SK-N-SH treated with all-trans-retinoic acid at 6 μM for 48 hours (cell line): ENCODE results near the gene OR8B3.

Experiments used
- ATAC-seq: fragments of 200-7000 bp; cut with Tn5 transposase; 3 replicates; pipeline ENCODE4 v1.9.1; 2020; ENCODE audit warnings: mild to moderate bottlenecking, moderate library complexity
- ARNTL ChIP-seq: fragments of 450-650 bp; formaldehyde crosslinking; IDR thresholded peaks from 2 replicates; pipeline ENCODE4 v1.5.0; 2020; ENCODE audit warnings: low read depth, mild to moderate bottlenecking, moderate library complexity, borderline replicate concordance
- BACH2 ChIP-seq: fragments of 250-450 bp; sonication (Bioruptor Pico); IDR thresholded peaks from 2 replicates; pipeline ENCODE4 v1.9.0; 2021; ENCODE audit warnings: mild to moderate bottlenecking, borderline replicate concordance
- CSDC2 ChIP-seq: fragments of 250-450 bp; sonication (Bioruptor Pico); IDR thresholded peaks from 2 replicates; pipeline ENCODE4 v1.5.0; 2020; ENCODE audit warnings: mild to moderate bottlenecking, moderate library complexity
- ESRRG ChIP-seq: fragments of 250-450 bp; sonication (Bioruptor Pico); IDR thresholded peaks from 2 replicates; pipeline ENCODE4 v1.6.1; 2021; ENCODE audit warnings: mild to moderate bottlenecking
- GLIS3 ChIP-seq: fragments of 250-450 bp; sonication (Bioruptor Pico); IDR thresholded peaks from 2 replicates; pipeline ENCODE4 v1.5.0; 2020; ENCODE audit warnings: mild to moderate bottlenecking, moderate library complexity
- ISL1 ChIP-seq: fragments of 250-450 bp; sonication (Bioruptor Pico); IDR thresholded peaks from 2 replicates; pipeline ENCODE4 v2.1.2; 2022; ENCODE audit warnings: mild to moderate bottlenecking, moderate library complexity
- OSR1 ChIP-seq: fragments of 250-450 bp; sonication (Bioruptor Pico); IDR thresholded peaks from 2 replicates; pipeline ENCODE4 v1.8.0; 2022; ENCODE audit warnings: moderate library complexity, mild to moderate bottlenecking, inconsistent platforms
- PPARA ChIP-seq: fragments of 250-450 bp; sonication (Bioruptor Pico); IDR thresholded peaks from 2 replicates; pipeline ENCODE4 v1.5.0; 2020; ENCODE audit warnings: mild to moderate bottlenecking, borderline replicate concordance
- RARB ChIP-seq: fragments of 250-450 bp; sonication (Bioruptor Pico); IDR thresholded peaks from 2 replicates; pipeline ENCODE4 v1.8.0; 2021; ENCODE audit warnings: mild to moderate bottlenecking, moderate library complexity
- SNAI2 ChIP-seq: fragments of 250-450 bp; sonication (Bioruptor Pico); IDR thresholded peaks from 2 replicates; pipeline ENCODE4 v1.5.0; 2020; ENCODE audit warnings: mild to moderate bottlenecking, moderate library complexity
- TCF4 ChIP-seq: fragments of 250-450 bp; sonication (Bioruptor Pico); IDR thresholded peaks from 2 replicates; pipeline ENCODE4 v1.8.0; 2021; ENCODE audit warnings: mild to moderate bottlenecking, moderate library complexity, borderline replicate concordance
- TOX ChIP-seq: fragments of 250-450 bp; sonication (Bioruptor Pico); IDR thresholded peaks from 2 replicates; pipeline ENCODE4 v1.8.0; 2021; ENCODE audit warnings: mild to moderate bottlenecking, moderate library complexity, borderline replicate concordance
- ZFP3 ChIP-seq: fragments of 250-450 bp; sonication (Bioruptor Pico); IDR thresholded peaks from 2 replicates; pipeline ENCODE4 v1.5.0; 2020; ENCODE audit warnings: mild to moderate bottlenecking, moderate library complexity
- ZFP30 ChIP-seq: fragments of 450-650 bp; formaldehyde crosslinking; IDR thresholded peaks from 2 replicates; pipeline ENCODE4 v1.5.0; 2022; ENCODE audit warnings: mild to moderate bottlenecking, moderate library complexity
- ZNF565 ChIP-seq: fragments of 450-650 bp; formaldehyde crosslinking; conservative IDR thresholded peaks from 2 replicates; pipeline ENCODE4 v1.5.0; 2020; ENCODE audit warnings: low read depth, mild to moderate bottlenecking, moderate library complexity
- ZNF70 ChIP-seq: fragments of 450-650 bp; formaldehyde crosslinking; IDR thresholded peaks from 2 replicates; pipeline ENCODE4 v1.5.0; 2020; ENCODE audit warnings: mild to moderate bottlenecking, moderate library complexity
- ZNF8 ChIP-seq: fragments of 450-650 bp; formaldehyde crosslinking; IDR thresholded peaks from 2 replicates; pipeline ENCODE4 v1.5.0; 2020; ENCODE audit warnings: mild to moderate bottlenecking, moderate library complexity
- TF ChIP-seq, protein P1 (sequence below): fragments of 250-450 bp; sonication (Bioruptor Pico); IDR thresholded peaks from 2 replicates; pipeline ENCODE4 v1.8.0; 2021; ENCODE audit warnings: low read depth, mild to moderate bottlenecking, moderate library complexity, borderline replicate concordance
- TF ChIP-seq, protein P2 (sequence below): fragments of 250-450 bp; sonication (Bioruptor Pico); IDR thresholded peaks from 2 replicates; pipeline ENCODE4 v1.5.1; 2020; ENCODE audit warnings: low read depth, mild to moderate bottlenecking, moderate library complexity
- TF ChIP-seq, protein P3 (sequence below): fragments of 250-450 bp; sonication (Bioruptor Pico); IDR thresholded peaks from 2 replicates; pipeline ENCODE4 v1.5.1; 2021; ENCODE audit warnings: mild to moderate bottlenecking, moderate library complexity
- TF ChIP-seq, protein P4 (sequence below): fragments of 250-450 bp; sonication (Bioruptor Pico); IDR thresholded peaks from 2 replicates; pipeline ENCODE4 v1.8.0; 2020; ENCODE audit warnings: mild to moderate bottlenecking, moderate library complexity, borderline replicate concordance
- TF ChIP-seq, protein P5 (sequence below): fragments of 250-450 bp; sonication (Bioruptor Pico); IDR thresholded peaks from 2 replicates; pipeline ENCODE4 v1.5.0; 2020; ENCODE audit warnings: mild to moderate bottlenecking, moderate library complexity

Gene OR8B3

DNA sequence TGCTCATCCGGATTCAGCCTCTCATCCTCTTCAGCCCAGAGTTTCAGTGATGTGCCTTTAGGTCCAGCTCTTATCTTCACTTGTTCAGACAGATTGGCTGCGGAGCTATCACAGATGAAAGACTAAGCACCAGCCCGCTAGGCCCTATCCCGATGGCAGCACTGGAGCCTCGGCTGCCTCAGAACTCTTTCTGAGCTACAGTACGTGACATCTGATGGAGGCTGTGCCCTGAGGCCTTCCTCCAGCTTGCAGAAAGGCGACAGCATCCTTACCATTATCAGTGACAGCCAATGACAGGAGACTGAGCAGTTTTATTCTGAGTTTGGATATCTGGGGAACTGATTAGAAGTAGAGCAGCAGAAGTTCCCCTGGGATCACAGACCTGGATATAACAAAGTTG, 42.7 kb upstream of the OR8B3 start:
- TF ChIP-seq ESRRG (no peak), ISL1 (CRISPR knock-in tag) (no peak), OSR1 (CRISPR knock-in tag) (no peak), PPARA (CRISPR knock-in tag) (no peak), TOX (CRISPR knock-in tag) (no peak), ZFP30 (CRISPR knock-in tag) (no peak), BACH2 (CRISPR knock-in tag) (no peak), ZNF70 (no peak), SNAI2 (CRISPR knock-in tag) (no peak), ZNF565 (CRISPR knock-in tag) (no peak), ZNF8 (CRISPR knock-in tag) (no peak), ZFP3 (CRISPR knock-in tag) (no peak), CSDC2 (CRISPR knock-in tag) (no peak), RARB (CRISPR knock-in tag) (no peak), TCF4 (CRISPR knock-in tag) (no peak), GLIS3 (CRISPR knock-in tag) (no peak)
- TF ChIP-seq, protein P1, sequence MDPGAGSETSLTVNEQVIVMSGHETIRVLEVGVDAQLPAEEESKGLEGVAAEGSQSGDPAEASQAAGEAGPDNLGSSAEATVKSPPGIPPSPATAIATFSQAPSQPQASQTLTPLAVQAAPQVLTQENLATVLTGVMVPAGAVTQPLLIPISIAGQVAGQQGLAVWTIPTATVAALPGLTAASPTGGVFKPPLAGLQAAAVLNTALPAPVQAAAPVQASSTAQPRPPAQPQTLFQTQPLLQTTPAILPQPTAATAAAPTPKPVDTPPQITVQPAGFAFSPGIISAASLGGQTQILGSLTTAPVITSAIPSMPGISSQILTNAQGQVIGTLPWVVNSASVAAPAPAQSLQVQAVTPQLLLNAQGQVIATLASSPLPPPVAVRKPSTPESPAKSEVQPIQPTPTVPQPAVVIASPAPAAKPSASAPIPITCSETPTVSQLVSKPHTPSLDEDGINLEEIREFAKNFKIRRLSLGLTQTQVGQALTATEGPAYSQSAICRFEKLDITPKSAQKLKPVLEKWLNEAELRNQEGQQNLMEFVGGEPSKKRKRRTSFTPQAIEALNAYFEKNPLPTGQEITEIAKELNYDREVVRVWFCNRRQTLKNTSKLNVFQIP (CRISPR knock-in tag): no peak
- TF ChIP-seq, protein P2, sequence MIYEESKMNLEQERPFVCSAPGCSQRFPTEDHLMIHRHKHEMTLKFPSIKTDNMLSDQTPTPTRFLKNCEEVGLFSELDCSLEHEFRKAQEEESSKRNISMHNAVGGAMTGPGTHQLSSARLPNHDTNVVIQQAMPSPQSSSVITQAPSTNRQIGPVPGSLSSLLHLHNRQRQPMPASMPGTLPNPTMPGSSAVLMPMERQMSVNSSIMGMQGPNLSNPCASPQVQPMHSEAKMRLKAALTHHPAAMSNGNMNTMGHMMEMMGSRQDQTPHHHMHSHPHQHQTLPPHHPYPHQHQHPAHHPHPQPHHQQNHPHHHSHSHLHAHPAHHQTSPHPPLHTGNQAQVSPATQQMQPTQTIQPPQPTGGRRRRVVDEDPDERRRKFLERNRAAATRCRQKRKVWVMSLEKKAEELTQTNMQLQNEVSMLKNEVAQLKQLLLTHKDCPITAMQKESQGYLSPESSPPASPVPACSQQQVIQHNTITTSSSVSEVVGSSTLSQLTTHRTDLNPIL (CRISPR knock-in tag): no peak
- TF ChIP-seq, protein P3, sequence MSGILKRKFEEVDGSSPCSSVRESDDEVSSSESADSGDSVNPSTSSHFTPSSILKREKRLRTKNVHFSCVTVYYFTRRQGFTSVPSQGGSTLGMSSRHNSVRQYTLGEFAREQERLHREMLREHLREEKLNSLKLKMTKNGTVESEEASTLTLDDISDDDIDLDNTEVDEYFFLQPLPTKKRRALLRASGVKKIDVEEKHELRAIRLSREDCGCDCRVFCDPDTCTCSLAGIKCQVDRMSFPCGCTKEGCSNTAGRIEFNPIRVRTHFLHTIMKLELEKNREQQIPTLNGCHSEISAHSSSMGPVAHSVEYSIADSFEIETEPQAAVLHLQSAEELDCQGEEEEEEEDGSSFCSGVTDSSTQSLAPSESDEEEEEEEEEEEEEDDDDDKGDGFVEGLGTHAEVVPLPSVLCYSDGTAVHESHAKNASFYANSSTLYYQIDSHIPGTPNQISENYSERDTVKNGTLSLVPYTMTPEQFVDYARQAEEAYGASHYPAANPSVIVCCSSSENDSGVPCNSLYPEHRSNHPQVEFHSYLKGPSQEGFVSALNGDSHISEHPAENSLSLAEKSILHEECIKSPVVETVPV (CRISPR knock-in tag): no peak
- ATAC-seq: no peak

DNA sequence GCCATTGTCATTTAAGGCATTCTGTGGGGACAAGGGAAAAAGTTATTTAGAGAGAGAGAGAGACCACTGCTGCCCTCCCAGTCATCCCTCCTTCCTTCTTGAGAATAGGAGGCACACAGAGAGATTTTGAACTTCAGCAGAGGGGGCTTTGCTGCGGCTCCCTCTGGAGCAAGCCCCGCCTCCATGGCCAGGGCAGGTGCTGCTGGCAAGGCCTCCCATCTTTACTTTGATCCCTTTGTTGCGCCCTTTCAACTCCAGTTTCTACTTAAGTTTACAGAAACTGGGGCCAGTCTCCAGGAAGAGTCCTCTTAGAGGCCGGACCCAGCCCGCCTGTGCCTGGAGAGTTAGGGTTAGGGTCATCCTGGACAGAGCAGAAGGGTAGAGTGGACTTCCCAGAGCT, 42.3 kb upstream of the OR8B3 start:
- TF ChIP-seq GLIS3 (CRISPR knock-in tag) (no peak), ZNF565 (CRISPR knock-in tag) (no peak), ARNTL (CRISPR knock-in tag) (no peak), ZNF70 (no peak), ZNF8 (CRISPR knock-in tag) (no peak), ESRRG (no peak), OSR1 (CRISPR knock-in tag) (no peak), TCF4 (CRISPR knock-in tag) (no peak)
- TF ChIP-seq, protein P4, sequence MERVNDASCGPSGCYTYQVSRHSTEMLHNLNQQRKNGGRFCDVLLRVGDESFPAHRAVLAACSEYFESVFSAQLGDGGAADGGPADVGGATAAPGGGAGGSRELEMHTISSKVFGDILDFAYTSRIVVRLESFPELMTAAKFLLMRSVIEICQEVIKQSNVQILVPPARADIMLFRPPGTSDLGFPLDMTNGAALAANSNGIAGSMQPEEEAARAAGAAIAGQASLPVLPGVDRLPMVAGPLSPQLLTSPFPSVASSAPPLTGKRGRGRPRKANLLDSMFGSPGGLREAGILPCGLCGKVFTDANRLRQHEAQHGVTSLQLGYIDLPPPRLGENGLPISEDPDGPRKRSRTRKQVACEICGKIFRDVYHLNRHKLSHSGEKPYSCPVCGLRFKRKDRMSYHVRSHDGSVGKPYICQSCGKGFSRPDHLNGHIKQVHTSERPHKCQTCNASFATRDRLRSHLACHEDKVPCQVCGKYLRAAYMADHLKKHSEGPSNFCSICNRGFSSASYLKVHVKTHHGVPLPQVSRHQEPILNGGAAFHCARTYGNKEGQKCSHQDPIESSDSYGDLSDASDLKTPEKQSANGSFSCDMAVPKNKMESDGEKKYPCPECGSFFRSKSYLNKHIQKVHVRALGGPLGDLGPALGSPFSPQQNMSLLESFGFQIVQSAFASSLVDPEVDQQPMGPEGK (CRISPR knock-in tag): no peak
- TF ChIP-seq, protein P3 (CRISPR knock-in tag): no peak
- TF ChIP-seq, protein P5, sequence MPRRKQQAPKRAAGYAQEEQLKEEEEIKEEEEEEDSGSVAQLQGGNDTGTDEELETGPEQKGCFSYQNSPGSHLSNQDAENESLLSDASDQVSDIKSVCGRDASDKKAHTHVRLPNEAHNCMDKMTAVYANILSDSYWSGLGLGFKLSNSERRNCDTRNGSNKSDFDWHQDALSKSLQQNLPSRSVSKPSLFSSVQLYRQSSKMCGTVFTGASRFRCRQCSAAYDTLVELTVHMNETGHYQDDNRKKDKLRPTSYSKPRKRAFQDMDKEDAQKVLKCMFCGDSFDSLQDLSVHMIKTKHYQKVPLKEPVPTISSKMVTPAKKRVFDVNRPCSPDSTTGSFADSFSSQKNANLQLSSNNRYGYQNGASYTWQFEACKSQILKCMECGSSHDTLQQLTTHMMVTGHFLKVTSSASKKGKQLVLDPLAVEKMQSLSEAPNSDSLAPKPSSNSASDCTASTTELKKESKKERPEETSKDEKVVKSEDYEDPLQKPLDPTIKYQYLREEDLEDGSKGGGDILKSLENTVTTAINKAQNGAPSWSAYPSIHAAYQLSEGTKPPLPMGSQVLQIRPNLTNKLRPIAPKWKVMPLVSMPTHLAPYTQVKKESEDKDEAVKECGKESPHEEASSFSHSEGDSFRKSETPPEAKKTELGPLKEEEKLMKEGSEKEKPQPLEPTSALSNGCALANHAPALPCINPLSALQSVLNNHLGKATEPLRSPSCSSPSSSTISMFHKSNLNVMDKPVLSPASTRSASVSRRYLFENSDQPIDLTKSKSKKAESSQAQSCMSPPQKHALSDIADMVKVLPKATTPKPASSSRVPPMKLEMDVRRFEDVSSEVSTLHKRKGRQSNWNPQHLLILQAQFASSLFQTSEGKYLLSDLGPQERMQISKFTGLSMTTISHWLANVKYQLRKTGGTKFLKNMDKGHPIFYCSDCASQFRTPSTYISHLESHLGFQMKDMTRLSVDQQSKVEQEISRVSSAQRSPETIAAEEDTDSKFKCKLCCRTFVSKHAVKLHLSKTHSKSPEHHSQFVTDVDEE (CRISPR knock-in tag): no peak
- TF ChIP-seq, protein P2 (CRISPR knock-in tag): no peak
- no peak for ATAC-seq
